HepG2 (cell line): ENCODE measurements around the gene MAN1A1. TPM values are rescaled to one million over a fixed set of nuclear protein-coding genes. Genes with fewer than 3 reads are reported as not detected.
A peak's percentile ranks its signal among the peaks of the same experiment; 100 is the strongest.

Source experiments
- FOXP1 ChIP-seq, 2 experiments: fragments of 450-650 bp in 1 of 2; IDR thresholded peaks; 2 replicates each; pipeline ENCODE4 v1.6.1; 2017 to 2018; ENCODE audit warnings: antibody characterized with exemption in 1 of 2
- HHEX ChIP-seq: IDR thresholded peaks from 2 replicates; pipeline ENCODE4 v1.6.1; 2016; ENCODE audit warnings: control low read depth
- HOXD1 ChIP-seq: sonication (generic); formaldehyde crosslinking; IDR thresholded peaks from 2 replicates; pipeline ENCODE4 v1.5.0; 2020; ENCODE audit warnings: missing genetic modification reagents
- MIXL1 ChIP-seq: IDR thresholded peaks from 2 replicates; pipeline ENCODE4 v1.6.1; 2016
- NR1H2 ChIP-seq: sonication (generic); formaldehyde crosslinking; IDR thresholded peaks from 2 replicates; pipeline ENCODE4 v1.8.1; 2022; ENCODE audit warnings: low read depth, missing genetic modification reagents, borderline replicate concordance
- RBM22 ChIP-seq: fragments of 200-400 bp; formaldehyde crosslinking; optimal IDR thresholded peaks from 2 replicates; pipeline ENCODE3; 2017; ENCODE audit warnings: mild to moderate bottlenecking, low read length, moderate library complexity
- RNF2 ChIP-seq: fragments of 450-650 bp; conservative IDR thresholded peaks from 2 replicates; pipeline ENCODE4 v1.6.1; 2016; ENCODE audit warnings: low read depth
- SAFB2 ChIP-seq: sonication (generic); formaldehyde crosslinking; IDR thresholded peaks from 2 replicates; pipeline ENCODE4 v1.5.1; 2020; ENCODE audit warnings: missing genetic modification reagents, low read depth, mild to moderate bottlenecking, borderline replicate concordance
- SIX1 ChIP-seq: sonication (generic); formaldehyde crosslinking; IDR thresholded peaks from 2 replicates; pipeline ENCODE4 v1.4.0; 2020; ENCODE audit warnings: missing genetic modification reagents, borderline replicate concordance
- SP140L ChIP-seq: sonication (generic); formaldehyde crosslinking; IDR thresholded peaks from 2 replicates; pipeline ENCODE4 v1.4.0; 2020; ENCODE audit warnings: missing genetic modification reagents, borderline replicate concordance
- STAT5B ChIP-seq: sonication (generic); formaldehyde crosslinking; IDR thresholded peaks from 2 replicates; pipeline ENCODE4 v1.4.0; 2020; ENCODE audit warnings: missing genetic modification reagents
- TAF1 ChIP-seq: sonication (generic); formaldehyde crosslinking; IDR thresholded peaks from 2 replicates; pipeline ENCODE4 v1.4.0; 2020; ENCODE audit warnings: missing genetic modification reagents
- TOE1 ChIP-seq: sonication (generic); formaldehyde crosslinking; IDR thresholded peaks from 2 replicates; pipeline ENCODE4 v1.4.0; 2020; ENCODE audit warnings: mild to moderate bottlenecking, missing genetic modification reagents
- ZKSCAN1 ChIP-seq: fragments of 150-350 bp; IDR thresholded peaks from 2 replicates; pipeline ENCODE4 v1.6.1; 2014; ENCODE audit warnings: low read length
- ZNF143 ChIP-seq: sonication (generic); formaldehyde crosslinking; IDR thresholded peaks from 2 replicates; pipeline ENCODE4 v1.4.0; 2020; ENCODE audit warnings: missing genetic modification reagents
- ZNF33A ChIP-seq: sonication (generic); formaldehyde crosslinking; IDR thresholded peaks from 2 replicates; pipeline ENCODE4 v1.5.1; 2020; ENCODE audit warnings: missing genetic modification reagents, mild to moderate bottlenecking, moderate library complexity, borderline replicate concordance
- ZNF614 ChIP-seq: IDR thresholded peaks from 2 replicates; pipeline ENCODE4 v1.6.1; 2018; ENCODE audit warnings: missing biosample characterization, missing genetic modification reagents, inconsistent platforms, borderline replicate concordance
- ZNF644 ChIP-seq: IDR thresholded peaks from 2 replicates; pipeline ENCODE4 v1.6.1; 2016; ENCODE audit warnings: low read depth
- ZNF776 ChIP-seq: sonication (generic); formaldehyde crosslinking; IDR thresholded peaks from 2 replicates; pipeline ENCODE4 v1.4.0; 2020; ENCODE audit warnings: mild to moderate bottlenecking, missing genetic modification reagents
- polyA plus RNA-seq, 8 experiments: library from polyadenylated mRNA; depleted of rRNA in 3 of 8; stranded (reverse) in 7 of 8; unstranded in 1 of 8; fragments of >200 nt; fragmentation: Illumina TruSeq in 4 of 8; extraction: Trizol in 4 of 8; gene quantifications; 2 replicates each; pipeline versions ENCODE4 v1.2.1 to v1.2.3, GENCODE V29; 2011 to 2016; ENCODE audit warnings: low read depth in 4 of 8, missing spikeins in 1 of 8, mixed read lengths in 1 of 8; ENCODE audit not compliant: insufficient read depth in 1 of 8
- total RNA-seq, 5 experiments: library from RNA; depleted of rRNA; stranded (reverse); fragments of >200 nt; fragmentation: Illumina TruSeq; extraction: Trizol; gene quantifications; 2 replicates each; pipeline ENCODE4 v1.2.3, GENCODE V29; 2016; ENCODE audit warnings: low read depth in 1 of 5
- TF ChIP-seq, protein P1 (sequence below): IDR thresholded peaks from 2 replicates; pipeline ENCODE4 v1.6.1; 2016; ENCODE audit warnings: missing compliant biosample characterization, missing genetic modification reagents, borderline replicate concordance
- TF ChIP-seq, protein P2 (sequence below): sonication (generic); formaldehyde crosslinking; IDR thresholded peaks from 2 replicates; pipeline ENCODE4 v1.5.0; 2020; ENCODE audit warnings: mild to moderate bottlenecking, missing genetic modification reagents, borderline replicate concordance
- TF ChIP-seq, protein P3 (sequence below): sonication (generic); formaldehyde crosslinking; IDR thresholded peaks from 2 replicates; pipeline ENCODE4 v1.8.1; 2023; ENCODE audit warnings: mild to moderate bottlenecking, inconsistent platforms, moderate library complexity, missing genetic modification reagents, borderline replicate concordance
- TF ChIP-seq, protein P4 (sequence below): IDR thresholded peaks from 2 replicates; pipeline ENCODE4 v1.6.1; 2016; ENCODE audit warnings: low read depth
- TF ChIP-seq, protein P5 (sequence below): sonication (generic); formaldehyde crosslinking; IDR thresholded peaks from 2 replicates; pipeline ENCODE4 v1.4.0; 2020; ENCODE audit warnings: missing genetic modification reagents, borderline replicate concordance

Gene MAN1A1
- total and polyA plus RNA-seq, 2 of the 13 experiments (the other 11 are each of a cell fraction or from before 2014, with no cell fraction given): 156 to 236 TPM

DNA sequence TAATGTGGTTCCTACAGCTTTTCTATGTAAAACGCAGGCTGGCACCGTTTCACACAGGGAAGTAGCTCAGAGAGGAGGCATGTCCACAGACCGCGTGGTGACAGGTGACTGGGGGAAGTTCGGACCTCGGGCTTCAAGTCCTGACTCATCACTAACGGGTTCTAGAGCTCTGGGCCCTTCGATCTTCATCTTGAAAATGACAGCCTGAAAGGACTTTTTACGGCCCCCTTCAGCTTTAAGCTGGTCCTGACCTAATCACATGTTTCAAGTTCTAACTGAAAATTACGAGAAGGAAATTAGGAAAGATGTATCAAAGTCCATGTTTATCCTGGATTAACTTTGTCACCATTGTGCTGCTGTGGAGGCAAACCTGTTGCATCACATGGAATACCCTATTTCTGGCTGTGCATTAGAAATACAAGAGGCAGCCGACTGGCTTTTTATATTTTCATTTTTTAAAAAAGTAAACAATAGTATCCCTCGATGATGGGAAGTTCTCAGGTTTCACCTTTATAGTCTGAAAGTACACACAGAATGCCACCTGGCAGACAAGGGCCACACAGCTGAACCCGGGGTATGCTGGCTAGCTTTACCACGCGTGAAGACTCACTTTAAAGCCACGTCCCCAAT lies 2.0 kb downstream of the MAN1A1 start (continued):
- TF ChIP-seq, protein P1, sequence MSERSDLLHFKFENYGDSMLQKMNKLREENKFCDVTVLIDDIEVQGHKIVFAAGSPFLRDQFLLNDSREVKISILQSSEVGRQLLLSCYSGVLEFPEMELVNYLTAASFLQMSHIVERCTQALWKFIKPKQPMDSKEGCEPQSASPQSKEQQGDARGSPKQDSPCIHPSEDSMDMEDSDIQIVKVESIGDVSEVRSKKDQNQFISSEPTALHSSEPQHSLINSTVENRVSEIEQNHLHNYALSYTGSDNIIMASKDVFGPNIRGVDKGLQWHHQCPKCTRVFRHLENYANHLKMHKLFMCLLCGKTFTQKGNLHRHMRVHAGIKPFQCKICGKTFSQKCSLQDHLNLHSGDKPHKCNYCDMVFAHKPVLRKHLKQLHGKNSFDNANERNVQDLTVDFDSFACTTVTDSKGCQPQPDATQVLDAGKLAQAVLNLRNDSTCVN (CRISPR knock-in tag): peak; percentile 73
- TF ChIP-seq ZNF776 (CRISPR knock-in tag) (no peak), ZNF614 (CRISPR knock-in tag) (peak; percentile 73; the same call in 1 of the 2 replicates), ZKSCAN1 (0 out of 2 replicates have a peak, but pooled peaks have one; percentile 61), TOE1 (CRISPR knock-in tag) (peak; percentile 32; the same call in 1 of the 2 replicates), STAT5B (CRISPR knock-in tag) (no peak), HHEX (CRISPR knock-in tag) (peak; percentile 79), HOXD1 (peak; percentile 78; the same call in 1 of the 2 replicates), MIXL1 (CRISPR knock-in tag) (peak; percentile 97), SP140L (peak; percentile 94), ZNF143 (CRISPR knock-in tag) (no peak), RNF2 (no peak), RBM22 (peak; percentile 34), ZNF644 (CRISPR knock-in tag) (peak; percentile 68), NR1H2 (no peak), TAF1 (CRISPR knock-in tag) (peak; percentile 43), FOXP1 (IDR thresholded peaks at IDR 0.05) (peak; percentile 57; the same call in 1 of the 2 replicates), FOXP1 (CRISPR knock-in tag; IDR thresholded peaks at IDR 0.05) (peak; percentile 93), ZNF33A (peak; percentile 43; the same call in 1 of the 2 replicates), SIX1 (CRISPR knock-in tag) (peak; percentile 88), SAFB2 (CRISPR knock-in tag) (no peak)
- TF ChIP-seq, protein P2, sequence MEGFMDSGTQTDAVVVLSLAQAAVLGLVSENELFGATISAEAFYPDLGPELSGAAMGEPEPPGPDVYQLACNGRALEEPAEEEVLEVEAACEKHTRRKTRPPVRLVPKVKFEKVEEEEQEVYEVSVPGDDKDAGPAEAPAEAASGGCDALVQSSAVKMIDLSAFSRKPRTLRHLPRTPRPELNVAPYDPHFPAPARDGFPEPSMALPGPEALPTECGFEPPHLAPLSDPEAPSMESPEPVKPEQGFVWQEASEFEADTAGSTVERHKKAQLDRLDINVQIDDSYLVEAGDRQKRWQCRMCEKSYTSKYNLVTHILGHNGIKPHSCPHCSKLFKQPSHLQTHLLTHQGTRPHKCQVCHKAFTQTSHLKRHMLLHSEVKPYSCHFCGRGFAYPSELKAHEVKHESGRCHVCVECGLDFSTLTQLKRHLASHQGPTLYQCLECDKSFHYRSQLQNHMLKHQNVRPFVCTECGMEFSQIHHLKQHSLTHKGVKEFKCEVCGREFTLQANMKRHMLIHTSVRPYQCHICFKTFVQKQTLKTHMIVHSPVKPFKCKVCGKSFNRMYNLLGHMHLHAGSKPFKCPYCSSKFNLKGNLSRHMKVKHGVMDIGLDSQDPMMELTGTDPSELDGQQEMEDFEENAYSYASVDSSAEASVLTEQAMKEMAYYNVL (CRISPR knock-in tag): no peak
- TF ChIP-seq, protein P3, sequence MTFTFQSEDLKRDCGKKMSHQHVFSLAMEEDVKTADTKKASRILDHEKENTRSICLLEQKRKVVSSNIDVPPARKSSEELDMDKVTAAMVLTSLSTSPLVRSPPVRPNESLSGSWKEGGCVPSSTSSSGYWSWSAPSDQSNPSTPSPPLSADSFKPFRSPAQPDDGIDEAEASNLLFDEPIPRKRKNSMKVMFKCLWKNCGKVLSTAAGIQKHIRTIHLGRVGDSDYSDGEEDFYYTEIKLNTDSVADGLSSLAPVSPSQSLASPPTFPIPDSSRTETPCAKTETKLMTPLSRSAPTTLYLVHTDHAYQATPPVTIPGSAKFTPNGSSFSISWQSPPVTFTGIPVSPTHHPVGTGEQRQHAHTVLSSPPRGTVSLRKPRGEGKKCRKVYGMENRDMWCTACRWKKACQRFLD (CRISPR knock-in tag): 0 out of 2 replicates have a peak, but pooled peaks have one; percentile 4
- TF ChIP-seq, protein P4, sequence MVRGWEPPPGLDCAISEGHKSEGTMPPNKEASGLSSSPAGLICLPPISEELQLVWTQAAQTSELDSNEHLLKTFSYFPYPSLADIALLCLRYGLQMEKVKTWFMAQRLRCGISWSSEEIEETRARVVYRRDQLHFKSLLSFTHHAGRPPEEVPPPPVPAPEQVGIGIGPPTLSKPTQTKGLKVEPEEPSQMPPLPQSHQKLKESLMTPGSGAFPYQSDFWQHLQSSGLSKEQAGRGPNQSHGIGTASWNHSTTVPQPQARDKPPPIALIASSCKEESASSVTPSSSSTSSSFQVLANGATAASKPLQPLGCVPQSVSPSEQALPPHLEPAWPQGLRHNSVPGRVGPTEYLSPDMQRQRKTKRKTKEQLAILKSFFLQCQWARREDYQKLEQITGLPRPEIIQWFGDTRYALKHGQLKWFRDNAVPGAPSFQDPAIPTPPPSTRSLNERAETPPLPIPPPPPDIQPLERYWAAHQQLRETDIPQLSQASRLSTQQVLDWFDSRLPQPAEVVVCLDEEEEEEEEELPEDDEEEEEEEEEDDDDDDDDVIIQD (CRISPR knock-in tag): peak; percentile 93
- TF ChIP-seq, protein P5, sequence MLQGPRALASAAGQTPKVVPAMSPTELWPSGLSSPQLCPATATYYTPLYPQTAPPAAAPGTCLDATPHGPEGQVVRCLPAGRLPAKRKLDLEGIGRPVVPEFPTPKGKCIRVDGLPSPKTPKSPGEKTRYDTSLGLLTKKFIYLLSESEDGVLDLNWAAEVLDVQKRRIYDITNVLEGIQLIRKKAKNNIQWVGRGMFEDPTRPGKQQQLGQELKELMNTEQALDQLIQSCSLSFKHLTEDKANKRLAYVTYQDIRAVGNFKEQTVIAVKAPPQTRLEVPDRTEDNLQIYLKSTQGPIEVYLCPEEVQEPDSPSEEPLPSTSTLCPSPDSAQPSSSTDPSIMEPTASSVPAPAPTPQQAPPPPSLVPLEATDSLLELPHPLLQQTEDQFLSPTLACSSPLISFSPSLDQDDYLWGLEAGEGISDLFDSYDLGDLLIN (CRISPR knock-in tag): peak; percentile 76; the same call in 1 of the 2 replicates
